HEK293T (cell line): Measurements from ENCODE around the gene DNASE1.
"Not testable (repeated sequence)": the region's sequence is repeated elsewhere in the genome, so short reads cannot be mapped to it uniquely, and the experiment has no call there.

Source experiments
- CTCF ChIA-PET: fragments of 350-600 bp; formaldehyde crosslinking; extraction: SDS; loops from one replicate; lab custom pipeline; 2021; ENCODE audit warnings: antibody characterized with exemption, inconsistent platforms; lab: Yijun Ruan, JAX
- POLR2A ChIA-PET: fragments of 350-600 bp; formaldehyde crosslinking; extraction: SDS; loops from one replicate; lab custom pipeline; 2020; ENCODE audit warnings: antibody characterized with exemption, inconsistent platforms; lab: Yijun Ruan, JAX
- DNase-seq: peaks from one replicate; pipeline ENCODE4 v3.0.0; 2012; ENCODE audit warnings: mixed read lengths; ENCODE audit errors: extremely low spot score
- ARNT ChIP-seq: fragments of 450-650 bp; IDR thresholded peaks from 2 replicates; pipeline ENCODE4 v1.6.1; 2017; ENCODE audit warnings: mild to moderate bottlenecking
- BHLHE40 ChIP-seq: fragments of 450-650 bp; IDR thresholded peaks from 2 replicates; pipeline ENCODE4 v1.6.1; 2016; ENCODE audit warnings: mild to moderate bottlenecking, moderate library complexity, borderline replicate concordance
- CTBP1 ChIP-seq: fragments of 450-650 bp; IDR thresholded peaks from 2 replicates; pipeline ENCODE4 v1.6.1; 2016; ENCODE audit warnings: borderline replicate concordance
- ELF4 ChIP-seq: fragments of 450-650 bp; IDR thresholded peaks from 2 replicates; pipeline ENCODE4 v1.6.1; 2017; ENCODE audit warnings: antibody characterized with exemption
- FOXA1 ChIP-seq: fragments of 450-650 bp; IDR thresholded peaks from 2 replicates; pipeline ENCODE4 v1.6.1; 2016; ENCODE audit warnings: mild to moderate bottlenecking
- FOXK2 ChIP-seq: fragments of 450-650 bp; IDR thresholded peaks from 2 replicates; pipeline ENCODE4 v1.6.1; 2016; ENCODE audit warnings: mild to moderate bottlenecking
- FOXM1 ChIP-seq: fragments of 450-650 bp; IDR thresholded peaks from 2 replicates; pipeline ENCODE4 v1.6.1; 2017; ENCODE audit warnings: mild to moderate bottlenecking, borderline replicate concordance
- HDGF ChIP-seq: fragments of 450-650 bp; IDR thresholded peaks from 2 replicates; pipeline ENCODE4 v1.6.1; 2017; ENCODE audit warnings: antibody characterized with exemption, borderline replicate concordance
- L3MBTL2 ChIP-seq: fragments of 450-650 bp; conservative IDR thresholded peaks from 2 replicates; pipeline ENCODE4 v1.6.1; 2016; ENCODE audit warnings: mild to moderate bottlenecking
- LEF1 ChIP-seq: fragments of 450-650 bp; IDR thresholded peaks from 2 replicates; pipeline ENCODE4 v1.6.1; 2017; ENCODE audit warnings: mild to moderate bottlenecking, borderline replicate concordance
- NFRKB ChIP-seq: fragments of 450-650 bp; IDR thresholded peaks from 2 replicates; pipeline ENCODE4 v1.6.1; 2016; ENCODE audit warnings: mild to moderate bottlenecking, moderate library complexity
- SP1 ChIP-seq: fragments of 450-650 bp; IDR thresholded peaks from 2 replicates; pipeline ENCODE4 v1.6.1; 2017
- SUZ12 ChIP-seq: fragments of 450-650 bp; IDR thresholded peaks from 2 replicates; pipeline ENCODE4 v1.6.1; 2016; ENCODE audit warnings: mild to moderate bottlenecking
- TARDBP ChIP-seq: fragments of 450-650 bp; IDR thresholded peaks from 2 replicates; pipeline ENCODE4 v1.6.1; 2016
- ZNF384 ChIP-seq: fragments of 450-650 bp; IDR thresholded peaks from 2 replicates; pipeline ENCODE4 v1.6.1; 2016
- TF ChIP-seq, protein P1 (sequence below): fragments of 450-650 bp; IDR thresholded peaks from 2 replicates; pipeline ENCODE4 v1.6.1; 2016

DNASE1 gene

DNA sequence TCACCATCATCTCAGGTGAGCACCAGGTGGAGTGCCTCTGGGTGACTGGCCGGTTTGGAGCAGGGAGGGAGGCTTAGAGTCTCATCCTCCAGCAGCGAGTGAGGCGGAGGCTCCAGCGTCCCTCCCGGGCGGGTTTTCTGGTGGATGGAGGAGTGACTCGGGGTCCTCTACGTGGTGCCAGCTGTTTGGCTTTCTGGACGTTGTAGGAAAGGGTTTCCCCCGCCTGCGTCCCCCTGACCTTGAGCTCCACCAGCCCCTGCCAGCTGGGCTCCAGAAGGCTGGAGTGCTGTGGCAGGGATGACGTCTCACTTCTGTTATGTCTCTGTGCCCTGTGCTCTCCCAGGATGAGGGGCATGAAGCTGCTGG lies 522 bp downstream of the DNASE1 start:
- ChIA-PET CTCF (interaction anchor here (0.6 to 1.3 kb wide), 2 partner anchors 13 to 83 kb away, joined by 3 read pairs; no protein-coding TSS in a partner anchor), POLR2A (no interaction called here)
- DNase-seq: no peak
- TF ChIP-seq ARNT (no peak), HDGF (no peak)
- TF ChIP-seq, protein P1, sequence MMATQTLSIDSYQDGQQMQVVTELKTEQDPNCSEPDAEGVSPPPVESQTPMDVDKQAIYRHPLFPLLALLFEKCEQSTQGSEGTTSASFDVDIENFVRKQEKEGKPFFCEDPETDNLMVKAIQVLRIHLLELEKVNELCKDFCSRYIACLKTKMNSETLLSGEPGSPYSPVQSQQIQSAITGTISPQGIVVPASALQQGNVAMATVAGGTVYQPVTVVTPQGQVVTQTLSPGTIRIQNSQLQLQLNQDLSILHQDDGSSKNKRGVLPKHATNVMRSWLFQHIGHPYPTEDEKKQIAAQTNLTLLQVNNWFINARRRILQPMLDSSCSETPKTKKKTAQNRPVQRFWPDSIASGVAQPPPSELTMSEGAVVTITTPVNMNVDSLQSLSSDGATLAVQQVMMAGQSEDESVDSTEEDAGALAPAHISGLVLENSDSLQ: no peak

DNA sequence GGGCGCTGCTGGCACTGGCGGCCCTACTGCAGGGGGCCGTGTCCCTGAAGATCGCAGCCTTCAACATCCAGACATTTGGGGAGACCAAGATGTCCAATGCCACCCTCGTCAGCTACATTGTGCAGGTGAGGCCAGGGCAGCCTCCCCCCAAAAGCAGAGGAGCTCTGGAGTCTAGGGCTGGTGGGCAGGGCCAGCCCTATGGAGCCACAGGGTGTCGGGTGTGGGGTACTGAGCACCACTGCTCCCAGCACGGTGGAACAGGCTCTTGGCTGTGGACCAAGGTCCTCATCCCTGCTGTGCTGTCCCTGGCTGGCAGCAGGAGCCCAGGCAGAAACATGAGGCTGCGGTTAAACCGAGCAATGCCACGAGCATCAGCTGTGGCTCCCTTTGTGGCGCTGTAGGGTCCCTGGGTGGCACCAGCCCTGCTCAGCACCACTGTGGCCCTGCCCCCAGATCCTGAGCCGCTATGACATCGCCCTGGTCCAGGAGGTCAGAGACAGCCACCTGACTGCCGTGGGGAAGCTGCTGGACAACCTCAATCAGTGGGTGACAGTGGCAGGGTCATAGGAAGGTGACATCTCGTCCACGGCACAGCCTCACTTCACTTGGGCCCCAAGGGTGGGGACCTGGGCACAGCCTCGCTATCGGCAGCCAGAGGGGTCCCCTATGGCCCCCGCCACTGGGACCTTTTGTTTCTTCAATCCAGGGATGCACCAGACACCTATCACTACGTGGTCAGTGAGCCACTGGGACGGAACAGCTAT lies 1.1 kb downstream of the DNASE1 start:
- ChIA-PET POLR2A (no interaction called here), CTCF (interaction anchor here (0.6 to 1.3 kb wide), 2 partner anchors 13 to 83 kb away, joined by 3 read pairs; no protein-coding TSS in a partner anchor)
- TF ChIP-seq FOXK2 (no peak), LEF1 (no peak), TARDBP (no peak), FOXM1 (no peak), NFRKB (no peak), ELF4 (no peak), SUZ12 (no peak), ARNT (no peak), ZNF384 (no peak), BHLHE40 (no peak), HDGF (no peak), CTBP1 (no peak), L3MBTL2 (no peak), SP1 (no peak), FOXA1 (no peak)
- TF ChIP-seq, protein P1: no peak
- no peak for DNase-seq

DNA sequence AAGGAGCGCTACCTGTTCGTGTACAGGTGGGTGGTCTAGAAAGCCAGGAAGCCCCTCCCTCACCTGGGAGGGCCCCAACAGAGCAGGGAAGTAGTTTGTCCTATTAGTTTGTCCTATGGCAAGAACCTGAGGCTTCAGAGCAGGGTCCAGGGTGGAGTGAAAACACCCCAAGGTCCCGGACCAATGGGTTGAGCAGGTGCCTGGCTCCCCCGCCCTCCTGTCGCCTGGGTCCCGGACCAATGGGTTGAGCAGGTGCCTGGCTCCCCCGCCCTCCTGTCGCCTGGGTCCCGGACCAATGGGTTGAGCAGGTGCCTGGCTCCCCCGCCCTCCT lies 1.6 kb downstream of the DNASE1 start:
- CTCF ChIA-PET, POLR2A ChIA-PET, DNase-seq: not testable (repeated sequence)

DNA sequence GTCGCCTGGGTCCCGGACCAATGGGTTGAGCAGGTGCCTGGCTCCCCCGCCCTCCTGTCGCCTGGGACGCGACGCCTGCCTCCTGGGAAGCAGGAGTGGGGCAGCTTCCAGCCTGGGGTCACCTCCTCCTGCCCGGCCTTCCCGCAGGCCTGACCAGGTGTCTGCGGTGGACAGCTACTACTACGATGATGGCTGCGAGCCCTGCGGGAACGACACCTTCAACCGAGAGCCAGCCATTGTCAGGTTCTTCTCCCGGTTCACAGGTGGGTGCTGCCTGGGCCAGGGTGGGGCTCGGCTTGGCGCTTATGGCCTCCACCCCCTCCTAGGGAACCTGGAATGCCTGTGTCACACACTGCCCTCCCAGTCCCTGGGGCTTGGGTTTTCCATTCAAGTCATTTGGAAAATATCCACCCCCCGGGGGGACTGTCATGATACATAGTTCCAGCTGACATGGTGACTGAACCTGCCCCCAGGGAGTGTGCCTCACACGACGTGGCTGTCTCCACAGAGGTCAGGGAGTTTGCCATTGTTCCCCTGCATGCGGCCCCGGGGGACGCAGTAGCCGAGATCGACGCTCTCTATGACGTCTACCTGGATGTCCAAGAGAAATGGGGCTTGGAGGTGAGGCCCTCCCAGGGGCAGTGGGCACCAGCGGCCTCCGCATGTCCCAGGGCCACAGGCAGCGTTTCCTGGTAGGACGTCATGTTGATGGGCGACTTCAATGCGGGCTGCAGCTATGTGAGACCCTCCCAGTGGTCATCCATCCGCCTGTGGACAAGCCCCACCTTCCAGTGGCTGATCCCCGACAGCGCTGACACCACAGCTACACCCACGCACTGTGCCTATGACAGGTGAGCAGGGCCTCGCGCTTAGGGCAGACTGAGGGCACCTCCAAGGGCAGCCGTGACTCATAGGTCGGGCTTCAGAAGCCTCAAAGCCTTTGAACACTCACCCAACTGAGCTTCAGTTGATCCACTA lies 2.3 kb downstream of the DNASE1 start:
- DNase-seq: no peak
- POLR2A ChIA-PET: no interaction called here
- TF ChIP-seq ZNF384 (no peak), FOXA1 (no peak), HDGF (no peak), ARNT (no peak), LEF1 (no peak), SP1 (no peak), ELF4 (no peak)
- CTCF ChIA-PET: no interaction called here

DNA sequence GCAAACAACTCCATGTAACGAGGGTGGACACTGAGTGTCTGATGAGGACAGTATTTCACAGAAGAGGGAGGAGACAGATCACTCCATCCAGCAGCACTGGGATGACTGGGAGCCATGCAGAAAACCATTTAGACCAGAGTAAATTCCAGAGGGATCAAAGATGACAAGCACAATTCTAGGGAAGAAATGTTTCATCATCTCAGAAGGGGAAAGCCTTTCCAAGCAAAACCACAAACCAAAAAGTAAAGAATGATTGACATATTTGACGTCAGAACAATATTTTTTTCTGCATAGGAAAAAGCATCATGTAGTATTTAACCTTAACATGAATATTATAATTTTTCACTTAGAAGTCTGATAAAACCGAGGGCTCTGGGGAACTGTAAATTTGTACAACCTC lies 4.8 kb downstream of the DNASE1 start:
- ChIA-PET POLR2A (no interaction called here), CTCF (interaction anchor here (0.6 kb wide), 1 partner anchor 179 kb away, joined by 4 read pairs; no protein-coding TSS in a partner anchor)
- TF ChIP-seq LEF1: no peak
- TF ChIP-seq ELF4: no peak
- TF ChIP-seq SP1: no peak
- no peak for TF ChIP-seq TARDBP
- no peak for DNase-seq

DNA sequence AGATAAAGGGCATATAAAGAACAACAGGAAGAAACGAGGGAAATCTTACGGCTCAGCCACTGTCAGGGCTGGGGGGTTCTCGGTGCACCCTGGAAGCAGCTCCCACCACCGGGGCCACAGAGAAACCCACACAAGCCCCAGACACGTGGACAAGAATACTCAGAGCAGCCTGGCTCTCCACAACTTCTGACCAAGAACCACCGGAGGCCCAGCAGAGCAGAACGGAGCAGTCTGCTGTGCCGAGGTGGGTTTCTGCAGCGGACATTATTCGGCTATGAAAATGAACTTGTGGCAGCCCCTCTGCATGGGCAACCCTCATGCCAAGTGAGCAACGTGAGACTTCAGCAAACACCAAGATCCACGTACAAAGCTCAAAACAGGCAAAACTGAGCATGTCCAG lies 6.8 kb downstream of the DNASE1 start:
- TF ChIP-seq ARNT (no peak), TARDBP (no peak), L3MBTL2 (no peak), LEF1 (no peak), NFRKB (no peak), HDGF (no peak)
- TF ChIP-seq, protein P1: no peak
- ChIA-PET CTCF (no interaction called here), POLR2A (no interaction called here)
- no peak for DNase-seq

DNA sequence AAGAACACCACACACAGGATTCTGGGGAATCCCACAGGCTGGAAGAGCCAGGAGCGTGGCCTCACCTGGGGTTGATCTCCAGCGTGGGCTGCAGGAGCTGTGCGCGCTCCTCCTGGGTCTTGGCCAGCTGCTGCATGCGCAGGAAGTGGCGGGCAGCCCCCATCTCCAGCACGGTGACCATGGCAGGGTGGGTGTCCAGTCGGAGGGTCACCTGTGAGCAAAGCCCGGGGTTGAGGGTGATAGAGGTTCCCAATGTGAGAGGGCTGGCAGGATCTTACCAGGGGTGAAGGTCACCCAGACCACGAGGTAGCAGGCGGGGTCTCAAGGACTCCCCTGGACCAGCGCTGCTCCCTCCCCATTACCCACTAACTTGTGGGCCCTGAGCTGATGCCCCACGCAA lies 7.4 kb downstream of the DNASE1 start:
- no peak for TF ChIP-seq CTBP1
- TF ChIP-seq SUZ12: no peak
- no peak for TF ChIP-seq BHLHE40
- TF ChIP-seq TARDBP: no peak
- no peak for TF ChIP-seq ARNT
- TF ChIP-seq NFRKB: no peak
- no peak for TF ChIP-seq ELF4
- TF ChIP-seq, protein P1: no peak
- no peak for TF ChIP-seq LEF1
- no peak for TF ChIP-seq ZNF384
- TF ChIP-seq FOXA1: no peak
- CTCF ChIA-PET: interaction anchor here (0.6 kb wide), 1 partner anchor 15 kb away, joined by 3 read pairs; no protein-coding TSS in a partner anchor
- POLR2A ChIA-PET: no interaction called here
- no peak for DNase-seq
